AG04449 (cell line): ENCODE results near the gene PDE6A.

Experiments used
- CTCF ChIA-PET: fragments of 350-600 bp; formaldehyde crosslinking; extraction: SDS; loops from one replicate; lab custom pipeline; 2021; ENCODE audit warnings: antibody characterized with exemption; lab: Yijun Ruan, JAX
- POLR2A ChIA-PET: fragments of 400-600, 350-600 bp; formaldehyde crosslinking; extraction: SDS; loops from one replicate; lab custom pipeline; 2020; ENCODE audit warnings: antibody characterized with exemption, inconsistent platforms; lab: Yijun Ruan, JAX
- DNase-seq: peaks from one replicate; pipeline ENCODE4 v3.0.0-alpha.2; 2010; ENCODE audit warnings: low read depth, low spot score
- H3K4me3 ChIP-seq: 2 replicates; pipeline ENCODE4 v1.5.1; 2011; ENCODE audit warnings: low read depth, mild to moderate bottlenecking, control low read depth, low read length
- TF ChIP-seq, protein P1 (sequence below): IDR thresholded peaks from one replicate; pipeline ENCODE4 v1.5.1; 2011; ENCODE audit warnings: mild to moderate bottlenecking, moderate library complexity, low read length, control low read depth, inconsistent platforms; ENCODE audit not compliant: insufficient read depth; ENCODE audit errors: missing control alignments

PDE6A gene

DNA sequence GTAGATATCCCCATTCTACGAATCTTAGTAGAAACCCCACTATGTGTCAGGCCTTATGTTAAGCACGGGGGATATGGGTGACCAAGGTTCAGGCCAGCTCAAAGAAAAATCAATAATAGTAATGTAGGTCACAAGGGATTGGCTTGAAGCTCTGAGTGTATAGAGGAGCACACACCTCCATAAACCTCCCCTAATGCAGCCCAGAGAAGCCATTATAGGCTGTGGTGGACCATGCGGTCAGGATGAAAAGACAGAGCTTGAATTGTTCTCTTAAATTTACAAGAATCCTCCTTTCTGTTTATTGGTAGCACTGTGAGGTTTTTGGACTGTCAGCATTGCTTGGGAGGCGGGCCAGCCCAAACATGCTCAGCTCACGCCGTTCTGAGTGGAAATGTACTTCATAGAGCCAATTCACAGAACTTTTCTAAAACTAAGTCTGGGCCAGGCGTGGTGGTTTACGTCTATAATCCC is 9.1 kb downstream of the PDE6A start:
- ChIA-PET POLR2A (no interaction called here), CTCF (interaction anchor here (0.7 to 2.1 kb wide), 8 partner anchors 10 to 104 kb away, joined by 3 to 11 read pairs (median 3); partner anchors contain the start of gene SLC26A2)
- TF ChIP-seq, protein P1, sequence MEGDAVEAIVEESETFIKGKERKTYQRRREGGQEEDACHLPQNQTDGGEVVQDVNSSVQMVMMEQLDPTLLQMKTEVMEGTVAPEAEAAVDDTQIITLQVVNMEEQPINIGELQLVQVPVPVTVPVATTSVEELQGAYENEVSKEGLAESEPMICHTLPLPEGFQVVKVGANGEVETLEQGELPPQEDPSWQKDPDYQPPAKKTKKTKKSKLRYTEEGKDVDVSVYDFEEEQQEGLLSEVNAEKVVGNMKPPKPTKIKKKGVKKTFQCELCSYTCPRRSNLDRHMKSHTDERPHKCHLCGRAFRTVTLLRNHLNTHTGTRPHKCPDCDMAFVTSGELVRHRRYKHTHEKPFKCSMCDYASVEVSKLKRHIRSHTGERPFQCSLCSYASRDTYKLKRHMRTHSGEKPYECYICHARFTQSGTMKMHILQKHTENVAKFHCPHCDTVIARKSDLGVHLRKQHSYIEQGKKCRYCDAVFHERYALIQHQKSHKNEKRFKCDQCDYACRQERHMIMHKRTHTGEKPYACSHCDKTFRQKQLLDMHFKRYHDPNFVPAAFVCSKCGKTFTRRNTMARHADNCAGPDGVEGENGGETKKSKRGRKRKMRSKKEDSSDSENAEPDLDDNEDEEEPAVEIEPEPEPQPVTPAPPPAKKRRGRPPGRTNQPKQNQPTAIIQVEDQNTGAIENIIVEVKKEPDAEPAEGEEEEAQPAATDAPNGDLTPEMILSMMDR, result no peak
- H3K4me3 ChIP-seq, result no peak overlapping the region
- DNase-seq, result no peak

DNA sequence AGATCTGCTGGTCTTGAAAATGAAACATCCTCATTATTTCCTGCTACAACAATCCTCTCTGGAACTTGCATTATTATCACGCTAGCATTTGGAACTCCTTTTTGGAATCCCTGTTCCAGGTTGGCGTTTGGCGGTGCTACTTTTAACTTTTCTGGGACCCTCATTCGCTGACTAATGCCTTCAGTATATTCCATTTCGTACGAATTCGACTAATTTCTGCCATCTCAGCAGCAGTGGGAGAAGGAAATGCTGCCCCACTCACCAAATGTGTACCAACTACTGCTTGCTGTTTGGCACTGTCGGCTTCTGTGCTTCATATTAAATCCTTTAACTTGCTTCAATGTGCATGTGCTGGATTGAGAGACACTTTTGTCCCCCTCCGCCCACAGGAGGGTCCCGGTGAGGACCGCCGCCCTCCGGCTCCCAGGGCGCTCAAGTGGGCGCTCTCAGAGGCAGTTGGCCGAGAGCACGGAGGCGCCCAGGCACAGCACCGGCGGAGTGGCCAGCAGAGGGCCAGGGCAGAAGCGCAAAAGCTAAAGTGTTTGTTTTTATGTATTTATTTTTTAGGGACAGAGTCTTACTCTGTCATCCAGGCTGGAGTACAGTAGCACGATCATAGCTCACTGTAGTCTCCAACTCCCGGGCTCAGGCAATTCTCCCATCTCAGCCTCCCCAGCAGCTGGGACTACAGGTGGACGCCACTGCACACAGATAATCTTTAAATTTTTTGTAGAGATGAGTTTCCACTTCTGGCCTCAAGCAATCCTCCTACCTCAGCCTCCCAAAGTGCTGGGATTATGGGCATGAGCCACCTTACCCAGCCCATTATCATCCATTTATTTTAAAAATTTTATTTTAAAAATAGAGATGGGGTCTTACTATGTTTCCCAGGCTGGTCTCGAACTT is 11.9 kb downstream of the PDE6A start:
- no peak for DNase-seq
- ChIA-PET POLR2A (no interaction called here), CTCF (no interaction called here)
- H3K4me3 ChIP-seq, result no peak overlapping the region
- TF ChIP-seq, protein P1, result peak; percentile 37

DNA sequence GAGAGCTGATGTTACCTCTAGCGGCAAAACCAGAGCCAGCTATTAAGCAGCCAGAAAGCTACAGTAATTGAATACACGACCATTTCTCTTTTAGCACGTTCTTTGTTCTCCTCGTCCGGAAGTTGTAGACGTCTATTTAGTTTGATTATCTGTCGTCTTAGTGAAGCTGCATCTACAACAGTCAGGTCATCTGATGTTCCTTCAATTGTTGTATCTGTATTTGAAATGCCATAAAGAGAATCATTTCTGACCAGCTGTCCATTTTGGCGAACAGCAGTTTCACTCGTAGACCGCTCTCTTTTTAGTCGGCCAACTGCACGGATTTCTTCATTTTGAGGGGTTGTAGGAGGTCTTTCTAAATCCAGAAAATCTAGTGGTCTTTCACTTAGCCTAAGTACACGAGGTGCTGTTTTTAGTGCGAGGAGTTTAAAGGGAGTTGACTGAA is 12.6 kb downstream of the PDE6A start:
- ChIA-PET CTCF (no interaction called here), POLR2A (no interaction called here)
- TF ChIP-seq, protein P1, result no peak
- no peak for DNase-seq
- no peak overlapping the region for H3K4me3 ChIP-seq

DNA sequence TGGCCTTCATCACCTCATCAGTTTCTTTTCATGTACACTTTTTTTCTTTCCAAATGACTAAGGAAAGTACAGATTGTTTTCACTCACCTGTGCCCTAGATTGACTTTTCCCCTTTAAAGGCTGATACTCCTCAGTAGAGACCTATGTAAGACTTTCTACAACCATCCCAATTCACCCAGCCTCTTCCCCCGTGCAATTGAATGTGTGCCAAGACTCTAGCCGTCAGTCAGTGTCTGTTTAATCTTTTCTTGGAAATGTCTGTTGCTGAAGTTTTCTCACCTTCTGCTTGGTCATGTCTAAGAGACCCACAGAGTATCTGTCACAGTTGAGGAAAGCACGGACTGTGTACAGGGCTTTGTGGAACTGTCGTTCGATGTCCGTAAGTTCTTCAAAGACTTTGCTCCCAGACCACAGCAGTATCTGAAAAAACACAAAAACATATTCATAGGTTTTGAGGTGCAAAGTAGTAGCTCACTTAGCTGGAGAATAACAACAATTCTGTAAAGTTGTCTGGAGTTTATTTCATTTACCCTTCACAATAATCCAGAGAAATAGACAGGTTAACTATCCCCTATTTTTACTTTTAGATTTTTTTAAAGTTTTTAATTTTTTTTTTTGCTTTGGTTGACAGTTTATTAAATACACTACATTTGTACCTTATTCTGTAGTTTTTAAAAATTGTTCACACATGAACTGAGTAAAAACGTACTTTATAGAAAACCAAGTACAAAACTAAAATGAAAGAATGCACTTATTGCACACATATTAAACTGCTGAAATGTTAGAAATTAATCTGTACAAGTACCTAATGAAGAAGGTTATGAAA is 13.6 kb downstream of the PDE6A start:
- TF ChIP-seq, protein P1, result no peak
- no peak overlapping the region for H3K4me3 ChIP-seq
- POLR2A ChIA-PET, result no interaction called here
- CTCF ChIA-PET, result interaction anchor here (0.7 kb wide), 1 partner anchor 59 kb away, joined by 3 read pairs; no protein-coding TSS in a partner anchor
- DNase-seq, result no peak

DNA sequence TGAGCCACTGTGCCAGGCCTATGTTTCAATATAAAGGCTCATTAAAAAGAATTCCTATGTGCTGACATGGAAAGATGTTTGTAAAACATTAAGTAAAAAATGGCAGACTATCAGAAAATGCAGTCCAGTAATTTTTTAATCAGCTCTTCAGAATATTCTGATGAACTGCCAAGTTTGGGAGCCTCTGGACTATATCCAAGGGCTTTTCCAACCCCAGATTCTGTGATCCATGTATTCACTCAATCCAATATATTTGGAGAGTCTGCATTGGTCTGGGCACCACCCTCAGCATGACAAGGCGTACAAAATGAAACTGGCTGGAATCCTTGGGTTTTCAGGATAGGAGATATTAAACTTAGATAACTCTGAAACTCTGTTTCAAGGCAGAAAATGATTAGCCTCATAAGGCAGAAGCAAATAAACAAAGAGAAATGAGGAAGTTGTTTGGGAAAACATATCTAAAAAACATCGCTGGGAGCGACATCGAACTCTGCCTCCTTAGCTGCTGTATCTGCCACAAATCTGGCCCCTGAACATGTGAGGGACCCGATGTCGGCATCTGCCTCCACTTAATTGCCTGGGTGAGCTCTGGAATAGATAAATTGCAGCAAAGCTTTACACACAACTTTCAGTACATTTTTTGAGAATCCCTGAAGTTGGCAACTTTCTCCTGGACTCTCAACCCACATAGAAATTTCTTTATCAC is 14.4 kb downstream of the PDE6A start:
- ChIA-PET CTCF (interaction anchor here (0.7 to 0.9 kb wide), 2 partner anchors 60 to 75 kb away, joined by 3 read pairs; no protein-coding TSS in a partner anchor), POLR2A (no interaction called here)
- no peak overlapping the region; the same call in 1 of the 2 replicates for H3K4me3 ChIP-seq
- TF ChIP-seq, protein P1, result no peak
- DNase-seq, result no peak
